COLO668 (cell line): Measurements from ENCODE around the gene TP53BP1.

Experiments used
- DNase-seq: peaks from one replicate; lab custom pipeline; 2025; ENCODE audit not compliant: unreplicated experiment; lab: John Stamatoyannopoulos, UW

Gene TP53BP1

DNA sequence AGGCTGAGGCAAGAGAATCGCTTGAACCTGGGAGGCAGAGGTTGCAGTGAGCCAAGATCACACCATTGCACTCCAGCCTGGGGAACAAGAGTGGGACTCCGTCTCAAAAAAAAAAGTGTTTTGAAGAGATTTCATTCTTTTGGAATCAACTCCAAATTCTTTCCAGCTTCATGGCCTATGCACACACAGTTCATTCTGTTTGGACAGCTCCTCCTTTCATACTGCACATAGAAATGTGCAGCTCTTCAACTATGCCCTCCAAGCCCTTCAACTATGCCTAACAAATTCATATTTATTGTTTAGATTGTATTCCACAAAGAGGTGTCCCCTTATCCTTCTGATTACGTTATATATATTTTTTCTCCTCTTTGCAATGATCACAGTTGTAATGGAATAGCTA lies 4.2 kb downstream of the TP53BP1 start:
- no peak for DNase-seq

DNA sequence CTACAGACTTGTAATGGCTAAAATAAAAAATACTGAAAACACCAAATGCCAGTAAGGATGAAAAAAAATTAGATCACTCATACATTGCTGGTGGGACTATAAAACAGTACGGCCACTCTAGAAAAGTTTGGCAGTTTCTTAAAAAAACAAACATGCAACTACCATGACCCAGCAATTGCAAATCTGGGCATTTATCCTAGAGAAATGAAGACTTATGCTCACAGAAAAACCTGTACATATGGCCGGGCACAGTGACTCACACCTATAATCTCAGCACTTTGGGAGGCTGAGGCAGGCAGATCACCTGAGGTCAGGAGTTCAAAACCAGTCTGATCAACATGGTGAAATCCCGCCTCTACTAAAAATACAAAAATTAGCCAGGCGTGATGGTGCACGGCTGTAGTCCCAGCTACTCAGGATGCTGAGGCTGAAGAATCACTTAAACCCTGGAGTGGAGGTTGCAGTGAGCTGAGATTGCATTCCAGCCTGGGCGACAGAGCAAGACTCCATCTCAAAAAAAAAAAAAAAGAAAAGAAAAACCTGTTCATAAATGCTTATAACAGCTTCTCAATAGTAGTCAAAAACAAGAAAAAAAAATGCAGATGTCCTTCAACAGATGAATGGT lies 5.6 kb downstream of the TP53BP1 start:
- no peak for DNase-seq

DNA sequence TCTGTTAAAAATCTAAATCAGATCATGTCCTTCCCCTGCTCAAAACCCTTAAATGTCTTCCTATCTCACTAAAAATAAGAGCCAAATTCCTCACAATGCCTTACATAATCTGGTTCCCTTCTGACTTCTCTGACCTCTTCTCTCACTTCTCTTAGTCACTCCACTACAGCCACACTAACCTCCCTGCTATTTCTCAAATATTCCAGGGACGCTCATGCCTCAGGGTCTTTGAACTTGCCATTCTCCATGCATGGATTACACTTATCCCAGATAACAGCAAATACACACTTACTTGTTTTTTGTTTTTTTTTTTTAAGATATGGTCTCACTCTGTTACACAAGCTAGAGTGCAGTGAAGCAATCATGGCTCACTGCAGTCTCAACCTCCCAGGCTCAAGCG lies 8.5 kb downstream of the TP53BP1 start:
- no peak for DNase-seq

DNA sequence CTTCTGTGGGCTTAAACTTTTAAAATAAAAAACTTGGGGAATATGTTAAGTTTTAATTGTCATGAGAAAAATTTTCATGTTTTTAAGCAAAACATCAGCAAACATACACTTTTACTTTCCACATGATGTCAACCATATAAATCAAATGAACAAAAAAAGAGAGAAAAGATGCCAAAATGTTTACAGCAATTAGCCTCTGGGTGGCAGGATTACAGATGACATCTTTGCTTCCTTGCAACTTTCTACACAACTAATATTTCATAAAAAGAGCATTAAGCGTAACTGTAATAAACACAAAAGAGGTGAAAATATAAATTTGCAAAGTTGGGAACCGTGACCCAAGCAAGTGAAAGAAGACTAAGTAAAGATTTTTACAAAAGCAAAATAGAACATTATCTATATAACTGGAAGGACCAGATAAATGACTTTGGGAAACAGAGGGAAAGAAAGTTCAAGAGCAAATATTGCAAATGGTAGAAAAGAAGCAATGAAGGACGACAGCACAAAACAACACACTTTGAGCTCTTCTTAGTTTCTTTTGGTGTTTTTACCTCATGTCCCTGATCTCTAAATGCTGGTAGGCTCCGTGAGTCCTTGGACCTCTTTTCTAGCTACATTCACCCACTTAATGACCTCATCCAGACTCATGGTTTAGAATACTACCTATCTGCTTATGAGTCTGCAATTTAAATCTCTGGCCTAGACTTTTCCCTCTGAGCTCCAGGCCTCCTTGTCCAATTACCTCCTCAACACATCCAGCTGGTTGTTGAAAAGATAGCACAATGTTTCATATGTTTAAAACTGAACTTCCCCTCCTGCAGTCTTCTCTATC lies 9.4 kb downstream of the TP53BP1 start:
- DNase-seq = no peak

DNA sequence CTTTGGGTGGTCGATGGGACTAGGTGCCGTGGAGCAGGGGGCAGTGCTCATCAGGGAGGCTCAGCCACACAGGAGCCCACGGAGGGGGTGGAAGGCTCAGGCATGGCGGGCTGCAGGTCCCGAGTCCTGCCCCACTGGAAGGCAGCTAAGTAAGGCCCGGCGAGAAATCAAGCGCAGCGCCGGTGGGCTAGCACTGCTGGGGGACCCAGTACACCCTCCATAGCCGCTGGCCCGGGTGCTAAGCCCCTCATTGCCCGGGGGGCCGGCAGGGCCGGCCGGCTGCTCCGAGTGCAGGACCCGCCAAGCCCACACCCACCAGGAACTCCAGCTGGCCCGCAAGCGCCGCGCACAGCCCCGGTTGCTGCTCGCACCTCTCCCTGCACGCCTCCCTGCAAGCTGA lies 19.1 kb downstream of the TP53BP1 start:
- no peak for DNase-seq

DNA sequence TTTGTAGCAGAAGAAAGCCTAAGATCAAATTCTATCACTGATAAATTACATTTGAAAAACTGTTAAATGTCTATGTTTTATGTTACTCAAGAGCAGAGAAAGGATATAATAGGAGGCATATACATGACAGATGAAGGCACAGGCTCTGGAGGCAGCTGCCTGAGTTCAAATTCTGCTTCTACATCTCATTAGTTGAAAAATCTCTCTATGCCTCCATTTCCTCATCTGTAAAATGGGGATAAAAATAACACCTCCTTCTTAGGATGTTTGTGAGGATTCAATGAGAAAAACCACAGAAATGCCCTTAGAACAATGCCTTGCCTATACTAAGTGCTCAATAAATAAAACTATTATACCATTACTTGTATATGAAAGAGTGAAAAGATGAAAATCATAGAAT lies 21.0 kb downstream of the TP53BP1 start:
- DNase-seq = no peak

DNA sequence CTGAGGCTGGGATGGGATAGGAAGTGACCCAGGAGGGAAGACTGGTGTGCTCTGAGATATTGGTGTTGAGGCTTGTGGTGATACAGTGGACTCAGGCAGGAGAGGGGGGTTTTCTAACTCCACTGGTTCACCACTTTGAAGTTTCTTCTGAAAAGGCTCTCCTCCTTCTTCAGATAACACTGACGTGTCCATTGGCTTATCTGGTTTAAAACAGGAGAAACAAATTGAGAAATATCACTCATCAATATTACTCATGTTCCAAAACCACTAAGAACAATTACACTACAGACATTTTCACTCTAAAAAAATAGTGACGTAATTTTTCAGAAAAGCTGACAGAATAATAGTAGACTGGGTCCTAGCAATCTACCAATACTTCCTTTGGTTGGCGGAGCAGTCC lies 23.1 kb downstream of the TP53BP1 start:
- DNase-seq = no peak

DNA sequence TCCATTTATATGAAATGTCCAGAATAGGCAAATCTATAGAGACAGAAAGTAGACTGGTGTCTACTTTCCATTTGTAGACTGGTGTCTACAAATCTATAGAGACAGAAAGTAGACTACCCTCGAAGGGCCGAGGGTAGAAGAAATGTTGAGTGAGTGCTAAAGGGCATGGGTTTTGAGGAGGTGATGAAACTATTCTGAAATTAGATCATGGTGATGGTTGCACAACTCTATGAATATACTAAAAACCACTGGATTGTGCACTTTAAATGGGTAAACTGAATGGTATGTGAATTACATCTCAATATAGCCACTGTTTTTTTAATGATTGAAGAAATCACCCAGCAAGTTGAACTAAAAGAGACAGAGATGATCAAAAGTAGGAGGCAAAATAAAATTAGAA lies 27.9 kb downstream of the TP53BP1 start:
- no peak for DNase-seq

DNA sequence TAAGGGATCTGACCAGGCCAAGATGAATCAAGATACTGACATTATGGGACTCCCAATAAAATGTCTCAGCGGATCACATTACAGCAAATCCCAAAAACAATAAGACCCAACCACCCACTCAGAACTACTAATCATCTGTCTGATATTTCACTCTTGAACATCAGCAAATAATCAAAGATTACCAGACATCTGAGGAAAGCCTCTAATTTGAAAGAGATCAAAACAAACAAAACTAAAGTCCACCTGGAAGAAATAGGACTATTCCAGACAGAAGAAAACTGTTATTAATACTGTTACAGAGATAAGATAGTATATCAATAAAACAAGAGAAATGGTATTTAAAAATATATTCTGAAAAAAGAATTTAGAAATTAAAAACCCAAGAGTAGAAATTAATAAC lies 29.0 kb downstream of the TP53BP1 start:
- DNase-seq = no peak

DNA sequence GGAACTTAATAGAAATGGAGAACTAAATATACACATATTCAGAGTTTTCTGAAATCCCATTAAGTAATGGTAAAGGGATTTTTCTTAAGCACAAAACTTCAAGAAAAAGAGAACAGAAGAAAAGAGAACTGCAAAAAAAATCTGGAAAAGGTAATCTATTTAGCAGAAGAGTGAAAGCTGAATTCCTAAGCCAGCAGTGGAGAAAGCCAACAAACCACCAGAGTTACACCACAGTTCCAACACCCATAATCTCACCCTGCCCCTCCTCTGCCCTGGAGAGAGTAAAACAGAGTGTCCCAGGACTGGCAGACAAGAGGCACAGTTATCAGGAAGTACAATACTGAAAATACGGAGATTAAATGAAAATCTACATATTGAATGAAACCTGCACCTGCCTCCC lies 29.4 kb downstream of the TP53BP1 start:
- DNase-seq = no peak

DNA sequence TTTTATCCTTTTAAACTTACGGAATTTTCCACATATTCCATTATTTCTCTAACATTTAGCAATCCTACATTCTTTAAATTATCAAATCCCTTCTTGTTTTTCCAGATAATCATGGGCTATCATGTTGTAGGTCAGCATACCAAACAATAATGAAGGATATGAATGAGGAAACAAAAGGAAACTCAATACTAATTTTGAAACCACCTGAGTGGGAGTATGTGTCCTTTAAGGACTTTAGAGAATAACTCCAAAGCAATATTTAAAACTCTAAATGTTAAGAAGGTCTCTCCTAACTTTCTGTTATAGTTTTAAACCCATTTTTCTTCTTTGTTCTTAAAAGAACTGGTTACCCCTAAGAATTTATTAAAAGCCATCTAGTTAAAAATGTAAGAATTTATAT lies 43.0 kb downstream of the TP53BP1 start:
- no peak for DNase-seq

DNA sequence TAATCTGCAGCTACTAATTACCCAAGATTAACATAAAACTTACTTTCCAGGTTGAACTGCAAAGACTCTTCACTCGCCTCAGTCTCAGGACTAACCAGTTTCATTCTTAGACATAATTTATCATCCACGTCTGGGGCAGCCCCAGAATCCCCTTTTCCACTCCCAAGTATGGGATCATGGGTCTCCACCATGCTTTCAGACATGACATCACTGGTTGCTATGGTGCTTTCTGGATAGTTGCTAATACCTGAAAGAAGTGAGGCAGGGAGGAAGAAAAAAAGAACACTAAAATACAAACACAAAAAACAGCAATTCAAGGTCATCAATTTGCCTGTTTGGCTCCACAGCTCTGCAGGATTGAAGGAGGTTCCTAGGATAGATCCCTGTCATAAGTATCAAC lies 46.6 kb downstream of the TP53BP1 start:
- DNase-seq = no peak

DNA sequence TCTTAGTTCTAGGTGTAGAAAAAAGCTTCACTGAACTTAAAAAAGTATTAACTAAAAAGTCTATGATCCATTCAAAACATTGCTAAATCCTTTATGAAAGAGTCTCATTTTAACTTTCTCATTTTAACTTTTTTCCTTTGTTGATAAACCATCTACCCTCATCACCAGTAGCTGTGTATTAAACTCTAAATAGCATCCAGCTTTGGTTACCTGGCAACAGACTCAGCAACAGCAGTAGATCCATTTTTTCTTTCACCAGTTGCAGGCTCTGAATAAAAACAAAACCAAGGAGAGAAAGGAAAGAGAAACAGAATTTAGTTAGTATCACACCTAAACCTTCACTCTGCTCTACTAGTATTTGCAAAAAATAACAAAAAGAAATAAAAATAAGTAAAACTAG lies 51.6 kb downstream of the TP53BP1 start:
- peak; percentile 2 for DNase-seq

DNA sequence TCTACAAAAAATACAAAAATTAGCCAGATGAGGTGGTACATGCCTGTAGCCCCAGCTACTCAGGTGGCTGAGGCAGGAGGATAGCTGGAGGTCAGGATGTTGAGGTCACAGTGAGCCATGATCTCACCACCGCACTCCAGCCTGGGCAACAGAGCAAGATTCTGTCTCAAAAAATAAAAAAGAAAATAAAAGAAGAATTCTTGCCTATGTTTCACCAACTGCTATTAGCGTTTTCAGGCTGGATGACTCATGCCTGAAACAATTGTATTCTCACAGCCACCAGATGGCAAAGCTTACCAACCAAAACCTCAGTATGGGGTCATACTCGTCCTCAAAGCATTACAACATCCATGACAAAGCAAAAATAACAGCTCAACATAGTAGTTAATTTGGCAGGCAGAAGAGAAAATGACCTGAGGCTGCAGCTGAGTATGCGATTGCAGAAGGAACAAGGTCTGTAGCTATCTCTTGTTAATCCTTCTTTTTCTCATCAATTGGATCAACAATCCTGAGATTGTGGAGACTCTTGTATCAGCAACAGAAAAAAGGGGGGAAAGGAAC lies 52.2 kb downstream of the TP53BP1 start:
- DNase-seq = peak; percentile 15

DNA sequence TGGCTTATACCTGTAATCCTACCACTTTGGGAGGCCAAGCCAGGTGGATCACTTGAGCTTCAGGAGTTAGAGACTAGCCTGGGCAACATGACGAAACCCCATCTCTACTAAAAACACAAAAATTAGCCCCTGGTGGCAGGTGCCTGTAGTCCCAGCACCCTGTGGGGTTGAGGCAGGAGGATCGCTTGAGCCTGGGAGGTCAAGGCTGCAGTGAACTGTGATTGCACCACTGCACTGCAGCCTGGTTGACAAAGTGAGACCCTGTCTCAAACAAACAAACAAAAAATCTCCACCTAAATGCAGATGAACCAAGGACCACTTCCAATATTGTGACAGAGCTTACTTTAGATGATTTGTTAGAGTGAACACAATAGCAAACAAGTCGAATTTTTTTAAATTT lies 53.7 kb downstream of the TP53BP1 start:
- no peak for DNase-seq

DNA sequence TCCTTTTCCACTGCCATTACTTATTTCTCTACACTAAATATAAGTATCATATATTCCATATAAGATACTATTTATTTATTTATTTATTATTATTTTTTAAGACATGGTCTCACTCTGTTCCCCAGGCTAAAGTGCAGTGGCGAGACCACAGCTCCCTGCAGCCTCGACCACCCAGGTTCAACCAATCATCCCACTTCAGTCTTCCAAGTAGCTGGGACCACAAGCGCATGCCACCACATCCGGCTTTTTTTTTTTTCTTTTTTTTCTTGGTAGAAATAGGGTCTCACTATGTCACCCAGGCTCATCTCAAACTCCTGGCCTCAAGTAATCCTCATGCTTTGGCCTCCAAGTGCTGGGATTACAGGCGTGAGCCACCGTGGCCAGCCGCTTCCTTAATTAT lies 56.6 kb downstream of the TP53BP1 start:
- no peak for DNase-seq

DNA sequence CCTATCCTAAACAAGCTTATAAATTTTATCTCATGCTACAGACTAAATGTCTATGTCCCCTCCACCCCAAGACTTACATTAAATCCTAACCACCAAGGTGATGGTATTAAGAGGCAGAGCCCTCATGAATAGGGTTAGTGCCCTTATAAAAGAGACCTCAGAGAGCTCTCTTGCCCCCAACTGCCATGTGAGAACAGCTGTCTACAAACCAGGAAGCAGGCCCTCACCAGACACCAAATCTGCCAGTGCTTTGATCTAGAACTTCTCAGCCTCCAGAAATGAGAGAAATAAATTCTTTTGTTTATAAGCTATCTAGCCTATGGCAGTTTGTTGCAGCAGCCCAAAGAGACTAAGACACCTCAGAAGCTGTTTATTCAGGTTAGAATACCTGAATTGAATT lies 58.5 kb downstream of the TP53BP1 start:
- DNase-seq = no peak

DNA sequence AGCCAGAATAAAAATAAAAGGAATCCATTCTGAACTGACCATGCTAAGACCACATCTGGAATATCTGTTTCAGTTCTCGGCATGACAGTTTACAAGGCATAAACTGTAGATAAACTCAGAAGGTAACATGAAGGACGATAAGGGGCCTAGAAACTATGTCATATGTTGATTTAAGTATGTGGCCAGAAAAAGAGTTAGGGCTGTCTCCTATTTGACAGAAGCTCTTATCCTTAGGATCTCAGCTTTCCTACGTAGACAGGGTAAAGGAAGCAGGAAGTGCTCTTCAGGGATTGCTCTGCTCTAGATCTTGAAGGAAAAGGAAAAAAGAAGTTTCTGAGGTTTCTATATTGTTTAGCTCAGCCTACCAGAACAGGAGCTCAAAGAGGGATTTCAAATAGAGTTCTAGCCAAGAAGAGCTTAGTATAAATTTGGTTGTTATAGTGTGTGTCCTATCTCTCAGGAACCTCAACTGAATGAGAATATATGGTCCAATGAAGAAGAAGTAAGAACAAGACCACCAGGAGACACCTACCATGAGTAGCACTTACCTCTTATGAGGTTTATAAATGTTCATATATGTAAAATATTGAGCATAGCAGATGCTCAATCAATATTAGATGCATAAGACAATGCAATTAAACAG lies 59.2 kb downstream of the TP53BP1 start:
- no peak for DNase-seq

DNA sequence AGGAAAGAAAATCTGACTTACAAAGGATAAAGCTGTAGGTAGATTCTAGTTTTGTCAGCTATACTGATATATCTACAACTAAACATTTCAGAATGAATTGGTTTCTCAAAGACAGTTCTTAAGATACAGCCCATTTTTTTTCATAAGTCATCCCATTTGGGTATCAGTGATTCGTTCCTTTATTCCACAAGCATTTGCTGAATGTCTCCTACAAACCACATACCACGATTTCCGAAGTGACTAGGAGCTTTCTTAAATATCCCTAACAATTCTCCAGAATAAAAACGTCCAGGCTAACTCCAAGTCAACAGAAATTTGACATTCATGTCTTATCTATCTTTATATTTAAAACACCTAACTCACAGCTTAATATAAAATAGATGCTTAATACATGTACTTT lies 59.8 kb downstream of the TP53BP1 start:
- no peak for DNase-seq

DNA sequence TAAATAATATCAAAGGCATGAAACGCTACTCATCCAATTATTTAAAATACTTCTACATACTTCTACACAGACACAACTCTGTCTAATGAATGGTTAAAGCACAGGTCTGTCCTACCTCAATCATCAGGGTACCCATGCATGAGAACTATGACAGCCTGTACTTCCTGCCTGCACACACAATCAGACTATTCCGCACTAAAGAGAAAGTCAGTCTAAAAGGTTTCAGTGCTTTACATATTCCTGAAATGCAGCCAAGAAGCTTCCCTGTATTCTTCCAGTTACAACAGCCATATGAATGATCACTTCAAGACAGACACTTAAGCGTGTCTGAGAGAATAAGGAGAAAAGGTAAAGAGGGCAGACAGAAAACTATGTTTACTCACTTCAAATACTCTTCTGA lies 63.3 kb downstream of the TP53BP1 start:
- DNase-seq = no peak

DNA sequence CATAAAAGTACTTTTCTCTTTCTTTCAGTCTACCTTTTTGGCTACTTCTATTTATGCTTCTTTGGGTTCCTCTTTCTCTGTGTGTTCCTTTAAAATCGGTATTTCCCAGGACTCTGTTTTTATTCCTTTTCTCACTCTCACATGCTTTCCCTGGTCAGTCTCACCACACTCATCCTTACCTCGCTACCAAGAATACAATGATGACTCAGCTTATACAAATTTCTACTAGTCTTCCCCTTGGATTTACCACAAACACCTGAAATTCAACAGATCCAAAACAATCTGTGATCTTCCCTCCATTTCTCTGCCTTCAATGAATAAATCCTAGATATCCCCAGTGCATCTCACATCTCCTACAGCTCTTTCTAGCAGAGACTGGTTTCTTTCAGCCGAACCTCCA lies 69.2 kb downstream of the TP53BP1 start:
- no peak for DNase-seq

DNA sequence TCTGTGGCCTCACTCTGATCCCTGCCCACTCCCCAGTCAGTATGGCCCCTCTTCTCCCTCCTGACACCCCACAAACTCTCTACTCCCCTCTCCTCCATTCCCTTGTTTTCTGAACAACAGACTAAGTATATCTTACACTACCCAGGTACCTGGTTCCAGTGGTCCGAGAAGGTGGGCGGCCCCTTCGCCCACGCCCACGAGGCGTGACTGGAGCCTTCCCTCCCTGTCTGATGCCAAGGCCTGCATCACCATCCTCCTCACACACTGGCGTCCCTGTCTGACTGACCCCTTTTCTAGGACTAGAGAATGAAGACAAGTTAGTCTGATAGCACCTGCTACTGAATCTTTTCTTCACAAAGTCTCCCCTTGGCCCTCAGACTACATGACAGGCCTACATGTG lies 72.1 kb downstream of the TP53BP1 start:
- no peak for DNase-seq
